Measurements from ENCODE around the gene COL16A1.

COL16A1 gene

GRCh38 chr1:31742462-31743212, 38.8 kb upstream of the COL16A1 start:
- H3K27ac ChIP-seq: no peak overlapping the region
- TF ChIP-seq CTCF (conservative IDR thresholded peaks at IDR 0.05): no peak

GRCh38 chr1:31739346-31739745, 35.5 kb upstream of the COL16A1 start:
- no peak for TF ChIP-seq CTCF (conservative IDR thresholded peaks at IDR 0.05)
- H3K27ac ChIP-seq: no peak overlapping the region

- no peak overlapping the region for H3K27ac ChIP-seq
- no peak for TF ChIP-seq CTCF (conservative IDR thresholded peaks at IDR 0.05)
Measured at GRCh38 chr1:31736675-31737074, 32.9 kb upstream of the COL16A1 start.

GRCh38 chr1:31735571-31735970, 31.8 kb upstream of the COL16A1 start:
- no peak for TF ChIP-seq CTCF (conservative IDR thresholded peaks at IDR 0.05)

GRCh38 chr1:31734582-31735107, 30.8 kb upstream of the COL16A1 start:
- H3K27ac ChIP-seq: no peak overlapping the region
- TF ChIP-seq CTCF (conservative IDR thresholded peaks at IDR 0.05): no peak

More at GRCh38 chr1:31735571-31735970, 31.8 kb upstream of the COL16A1 start:
- H3K27ac ChIP-seq: no peak overlapping the region

- no peak for TF ChIP-seq CTCF (conservative IDR thresholded peaks at IDR 0.05)
Measured at GRCh38 chr1:31733389-31734219, 29.8 kb upstream of the COL16A1 start.

GRCh38 chr1:31732751-31733289, 29.0 kb upstream of the COL16A1 start:
- TF ChIP-seq CTCF (conservative IDR thresholded peaks at IDR 0.05): no peak

More at GRCh38 chr1:31733389-31734219, 29.8 kb upstream of the COL16A1 start:
- no peak overlapping the region for H3K27ac ChIP-seq

More at GRCh38 chr1:31732751-31733289, 29.0 kb upstream of the COL16A1 start:
- H3K27ac ChIP-seq: no peak overlapping the region
